ENCODE measurements around the gene SKAP1. TPM values are rescaled to one million over a fixed set of nuclear protein-coding genes. Genes with fewer than 3 reads are reported as not detected.
A peak's percentile ranks its signal among the peaks of the same experiment; 100 is the strongest.
"Not testable (repeated sequence)": the region's sequence is repeated elsewhere in the genome, so short reads cannot be mapped to it uniquely, and the experiment has no call there.

Gene SKAP1
- polyA plus RNA-seq, 3 donors: 9.0 to 9.9 (median 9.6) TPM

DNA sequence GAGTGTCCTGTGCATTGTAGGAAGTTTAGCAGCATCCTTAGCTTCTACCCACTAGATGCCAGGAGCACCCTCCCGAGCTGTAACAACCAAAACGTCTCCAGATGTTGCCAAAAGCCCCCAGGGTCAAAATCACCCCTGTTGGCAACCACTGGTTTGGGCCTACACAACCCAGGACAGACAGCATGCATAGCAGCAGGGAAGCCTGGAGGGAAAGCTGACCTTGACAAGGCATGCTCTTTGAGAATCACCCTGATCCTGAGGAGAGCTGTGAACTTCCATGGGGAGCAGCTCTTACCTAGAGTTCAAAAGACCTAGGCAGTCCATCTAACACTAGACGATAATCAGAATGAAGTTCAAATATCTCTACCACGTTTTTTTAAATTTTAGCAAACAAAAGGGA lies 9.2 kb downstream of the SKAP1 start:
- DNase-seq: no peak

DNA sequence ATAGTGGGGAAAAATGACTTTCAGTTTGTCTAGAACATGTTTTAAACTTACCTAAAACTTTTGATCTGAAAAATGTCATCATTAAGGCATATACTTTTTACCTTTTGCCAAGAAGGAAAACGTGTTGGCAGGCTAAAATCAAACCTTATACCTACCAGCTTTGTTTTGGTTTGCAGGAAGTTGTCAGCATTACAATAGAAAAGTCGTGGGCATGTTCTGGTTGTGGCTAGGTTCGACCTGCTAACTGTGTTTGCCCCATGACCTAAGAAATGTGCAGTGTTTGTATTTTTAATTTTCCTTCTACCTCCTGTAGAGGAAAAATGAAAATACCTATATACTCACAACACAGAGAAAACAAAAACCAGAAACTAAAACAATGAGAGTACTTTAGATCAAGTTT lies 13.0 kb downstream of the SKAP1 start:
- no peak for DNase-seq

DNA sequence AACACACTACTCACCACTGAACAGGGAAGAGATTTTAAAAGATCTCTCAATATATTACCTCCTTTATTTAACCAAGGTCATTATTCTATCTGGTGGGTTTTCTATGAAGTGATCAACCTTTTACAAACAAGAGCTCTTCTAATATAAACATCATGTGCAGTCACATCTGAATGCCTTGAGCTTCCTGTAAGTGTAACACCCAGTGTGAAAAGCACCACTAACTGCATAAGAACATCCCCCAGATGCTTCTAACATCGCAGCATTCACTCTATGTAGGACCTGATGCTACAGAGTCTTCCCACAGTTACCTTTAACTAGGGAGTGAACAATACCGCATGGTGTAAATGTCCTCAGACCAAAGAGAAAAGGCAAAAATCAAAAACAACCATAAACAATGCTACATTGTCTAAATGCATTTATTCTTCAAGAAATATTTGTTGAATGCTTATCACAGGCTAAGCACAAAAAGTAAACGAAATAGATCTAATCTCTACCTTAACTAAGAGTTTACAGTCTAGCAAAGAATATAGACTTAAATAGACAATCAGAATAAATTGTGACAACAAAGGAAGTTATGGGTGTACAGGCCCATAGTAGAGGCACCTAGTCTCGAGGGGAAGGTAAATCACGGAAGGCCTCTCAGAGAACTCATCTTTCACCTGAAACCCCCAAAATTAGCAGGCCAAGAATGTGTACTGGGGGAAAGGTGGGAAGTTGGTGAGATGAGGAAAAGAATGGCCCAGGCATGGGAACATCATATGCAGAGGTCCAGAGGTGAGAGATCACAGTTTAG lies 16.2 kb downstream of the SKAP1 start:
- DNase-seq: no peak

DNA sequence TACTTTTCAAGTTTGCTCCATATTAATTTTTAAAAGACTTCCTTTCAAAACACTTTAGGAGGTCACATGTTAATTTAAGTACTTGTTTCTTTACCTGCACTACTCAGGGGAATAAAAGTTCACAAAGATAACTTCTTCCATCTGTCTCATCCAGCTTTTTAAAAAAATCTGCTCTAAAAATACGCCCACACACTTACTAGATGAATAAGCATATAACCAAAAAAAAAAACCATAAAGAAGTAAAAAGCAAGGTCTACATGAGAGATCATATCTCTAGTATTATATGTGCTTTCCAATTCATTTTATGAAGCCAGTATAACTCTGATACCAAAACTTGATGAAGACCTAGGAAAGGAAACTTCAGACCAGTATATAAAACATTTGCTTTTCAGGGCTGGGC lies 17.2 kb downstream of the SKAP1 start:
- no peak for DNase-seq

DNA sequence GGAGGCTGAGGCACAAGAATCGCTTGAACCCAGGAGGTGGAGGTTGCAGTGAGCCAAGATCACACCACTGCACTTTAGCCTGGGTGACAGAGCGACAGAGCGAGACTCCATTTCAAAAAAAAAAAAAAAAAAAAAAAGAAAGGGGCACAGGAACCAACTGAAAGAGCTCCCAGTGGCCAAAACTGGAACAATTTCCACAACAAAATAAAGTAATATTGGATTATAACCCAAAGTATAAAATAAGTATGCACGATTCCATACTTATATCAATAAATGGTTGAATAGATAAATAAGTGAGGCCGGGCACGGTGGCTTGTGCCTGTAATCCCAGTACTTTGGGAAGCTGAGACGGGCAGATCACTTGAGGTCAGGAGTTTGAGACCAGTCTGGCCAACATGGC lies 19.2 kb downstream of the SKAP1 start:
- not testable (repeated sequence) for DNase-seq

DNA sequence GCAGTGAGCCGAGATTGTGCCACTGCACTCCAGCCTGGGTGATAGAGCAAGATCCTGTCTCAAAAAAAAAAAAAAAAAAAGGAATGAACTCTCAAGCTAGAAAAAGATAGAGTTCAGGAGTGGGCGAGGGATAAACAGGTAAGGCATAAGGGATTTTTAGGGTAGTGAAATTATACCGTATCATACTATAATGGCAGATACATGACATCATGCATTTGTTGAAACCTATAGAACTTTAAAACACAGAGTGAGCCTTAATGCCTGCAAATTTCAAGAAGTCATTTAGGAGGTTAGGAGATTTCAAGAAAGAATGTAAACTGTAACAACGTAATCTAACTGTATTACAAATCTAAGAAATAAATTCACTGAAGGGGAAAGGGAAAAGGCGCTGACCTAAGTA lies 20.4 kb downstream of the SKAP1 start:
- no peak for DNase-seq

DNA sequence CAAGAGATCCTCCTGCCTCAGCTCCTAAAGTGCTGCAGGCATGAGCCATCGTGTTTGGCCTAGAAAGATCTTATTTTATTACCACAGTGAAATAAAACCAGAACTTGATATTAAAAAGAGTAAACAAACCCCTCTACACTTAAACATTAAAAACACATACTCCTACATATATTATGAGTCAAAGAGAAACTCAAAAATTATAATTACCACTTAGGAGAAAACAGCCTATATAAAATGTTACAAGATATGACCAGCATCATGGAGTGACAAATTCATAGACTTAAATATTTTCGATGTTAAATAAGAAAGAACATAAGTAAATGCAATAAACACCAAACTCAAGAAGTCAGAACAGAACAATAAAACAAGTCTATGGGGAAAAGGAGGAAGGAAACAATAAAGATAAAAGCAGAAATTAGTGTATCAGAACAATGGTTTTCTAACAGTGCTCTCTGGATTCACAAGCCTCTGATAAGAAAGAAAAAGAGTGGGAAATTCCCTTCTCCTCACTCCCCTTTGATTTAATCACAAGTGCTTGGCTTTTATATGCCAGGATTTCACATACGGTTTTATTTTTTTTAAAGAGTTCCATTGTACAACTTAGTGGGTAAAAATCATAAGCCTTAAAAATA lies 23.0 kb downstream of the SKAP1 start:
- no peak for DNase-seq

DNA sequence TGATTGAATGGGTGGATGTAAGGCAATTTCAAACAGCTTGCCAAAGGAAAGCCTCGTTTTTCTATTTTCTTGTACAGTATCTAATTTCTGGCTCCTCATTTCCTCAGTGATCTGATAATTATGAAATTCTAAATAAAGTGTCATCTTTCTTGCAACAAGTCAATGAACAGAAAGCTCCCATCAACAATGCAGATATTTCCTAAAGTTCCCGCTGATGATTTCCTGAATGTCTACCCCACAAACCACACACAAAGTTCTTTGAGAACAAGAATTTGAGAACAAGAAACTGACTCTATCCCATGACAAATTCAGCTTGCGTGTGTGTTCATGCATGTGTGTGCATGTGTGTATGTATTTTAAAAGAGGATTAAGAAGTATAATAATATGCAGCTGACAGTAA lies 35.2 kb downstream of the SKAP1 start:
- no peak for DNase-seq

DNA sequence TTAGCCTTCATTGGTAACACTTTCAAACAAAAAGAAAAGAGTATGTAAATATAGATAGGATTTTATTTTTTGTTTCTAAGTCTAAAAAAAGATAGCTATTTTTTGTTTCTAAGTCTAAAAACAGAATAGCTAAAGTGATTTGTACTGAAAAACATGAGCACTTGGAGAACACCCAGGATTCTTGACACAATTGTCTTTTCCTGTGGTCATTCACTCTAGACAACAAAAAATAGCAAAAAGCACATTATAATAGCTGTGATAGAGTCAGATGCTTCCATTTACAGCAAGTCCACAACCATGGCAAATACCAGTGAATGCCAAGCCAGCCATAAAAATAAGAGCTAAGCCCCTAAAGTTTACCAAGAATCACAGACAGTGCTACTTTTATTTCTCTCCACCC lies 36.7 kb downstream of the SKAP1 start:
- no peak for DNase-seq

DNA sequence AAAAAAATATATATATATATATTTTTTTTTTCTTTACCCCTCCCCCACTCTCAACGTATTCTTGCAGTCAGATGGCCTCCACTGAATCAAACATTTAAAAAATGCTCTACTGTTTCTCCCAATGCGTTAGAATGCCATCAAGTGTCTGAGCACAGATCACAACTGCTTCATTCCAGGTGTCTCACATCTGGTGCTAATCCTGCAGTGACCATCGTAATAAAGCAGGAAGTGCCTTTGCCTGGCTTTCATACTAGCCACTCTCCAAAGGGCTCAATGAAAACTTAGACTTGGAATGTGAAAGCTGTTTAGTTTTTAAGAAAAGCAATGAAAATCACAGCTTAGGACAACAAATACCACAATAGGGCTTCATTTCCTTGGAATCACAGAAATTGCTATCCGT lies 37.2 kb downstream of the SKAP1 start:
- peak; percentile 15 for DNase-seq

DNA sequence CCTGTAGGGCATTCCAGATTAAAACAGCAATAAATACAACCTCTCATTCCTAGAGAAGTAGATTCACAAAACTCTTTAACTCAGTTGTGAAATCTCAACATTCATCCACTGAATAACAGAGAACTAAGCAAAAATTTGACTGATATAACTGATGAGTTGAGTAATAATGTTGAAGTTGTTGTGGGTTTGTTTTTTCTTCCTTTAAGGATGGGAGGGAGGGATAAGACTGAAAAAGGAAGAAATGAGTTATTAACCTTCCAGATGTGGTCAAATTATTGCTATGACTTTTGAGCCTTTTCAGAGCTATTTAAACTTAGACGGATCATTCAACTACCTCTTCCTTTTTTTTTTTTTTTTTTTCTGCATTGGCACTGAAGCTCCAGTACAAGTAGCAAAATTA lies 38.6 kb downstream of the SKAP1 start:
- DNase-seq: no peak

DNA sequence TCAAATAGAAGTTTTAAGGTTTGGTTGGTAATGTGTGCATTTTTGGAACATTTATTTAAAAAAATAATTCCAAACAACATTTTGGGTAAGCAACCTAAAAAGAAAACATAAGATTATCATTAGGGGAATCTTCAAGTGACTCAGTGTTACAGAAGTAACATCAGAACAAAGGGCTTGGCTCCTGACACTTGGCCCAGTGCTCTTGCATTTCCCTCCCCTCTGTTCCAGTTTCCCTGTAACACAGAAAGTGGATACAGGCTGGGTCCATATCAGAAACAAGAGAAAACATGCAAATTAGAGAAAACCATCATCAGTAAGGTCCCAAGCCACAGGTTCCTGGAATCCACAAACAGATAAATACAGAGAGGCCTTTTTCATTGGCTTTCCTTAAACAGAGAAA lies 40.1 kb downstream of the SKAP1 start:
- no peak for DNase-seq

DNA sequence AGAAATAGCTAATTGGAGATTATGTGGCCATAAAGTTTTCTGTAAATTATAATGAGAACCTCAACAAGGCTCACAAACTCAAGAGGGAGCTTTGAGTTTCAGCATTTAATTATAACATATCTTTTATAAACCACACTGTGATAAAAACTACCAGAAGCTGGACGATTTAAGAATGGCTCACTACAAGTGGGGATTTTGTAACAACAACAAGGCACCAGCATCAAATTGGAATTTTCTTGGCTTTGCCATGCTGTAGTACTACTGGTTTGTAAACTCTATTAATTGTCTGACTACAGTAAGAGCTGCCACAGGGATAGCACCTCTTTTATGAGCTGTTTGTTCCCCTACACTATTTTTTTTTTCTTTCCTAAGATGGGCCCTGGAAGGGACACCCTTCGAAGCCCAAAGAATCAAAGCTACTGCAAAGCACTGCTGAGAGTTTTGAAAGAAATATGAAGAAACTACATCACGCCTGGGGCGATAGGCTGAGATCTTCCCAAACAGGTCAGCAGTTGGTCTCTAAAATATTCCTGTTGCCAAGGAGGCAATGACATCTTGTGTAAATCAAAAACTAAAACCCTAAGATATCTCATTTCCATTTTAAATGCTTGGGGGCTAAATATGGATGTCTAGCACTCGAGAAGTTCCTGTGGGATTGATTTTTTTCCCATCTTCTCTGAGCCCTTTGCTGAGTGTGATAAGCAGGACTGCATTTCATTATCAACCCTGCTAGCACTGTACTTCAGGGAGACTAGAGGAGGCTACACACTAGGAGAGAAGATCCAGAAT lies 40.9 kb downstream of the SKAP1 start:
- DNase-seq: no peak

DNA sequence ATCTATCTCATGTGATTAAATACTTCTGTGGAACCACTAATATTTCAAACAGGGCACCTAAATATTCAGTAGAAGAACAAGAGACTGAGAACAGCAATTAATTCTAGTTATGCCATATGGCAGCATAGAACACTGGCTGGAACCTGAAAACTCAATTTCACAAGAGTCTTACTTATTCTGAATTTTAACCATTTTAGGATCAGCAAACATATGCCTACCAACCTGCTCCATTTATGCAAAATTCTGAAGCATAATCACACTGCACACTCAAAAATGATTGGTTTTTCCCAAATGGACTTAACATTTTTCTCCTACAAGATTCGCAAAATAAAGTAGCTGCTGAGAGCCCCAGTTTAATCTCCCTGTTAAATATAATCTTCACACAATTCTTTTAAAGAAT lies 43.2 kb downstream of the SKAP1 start:
- no peak for DNase-seq

DNA sequence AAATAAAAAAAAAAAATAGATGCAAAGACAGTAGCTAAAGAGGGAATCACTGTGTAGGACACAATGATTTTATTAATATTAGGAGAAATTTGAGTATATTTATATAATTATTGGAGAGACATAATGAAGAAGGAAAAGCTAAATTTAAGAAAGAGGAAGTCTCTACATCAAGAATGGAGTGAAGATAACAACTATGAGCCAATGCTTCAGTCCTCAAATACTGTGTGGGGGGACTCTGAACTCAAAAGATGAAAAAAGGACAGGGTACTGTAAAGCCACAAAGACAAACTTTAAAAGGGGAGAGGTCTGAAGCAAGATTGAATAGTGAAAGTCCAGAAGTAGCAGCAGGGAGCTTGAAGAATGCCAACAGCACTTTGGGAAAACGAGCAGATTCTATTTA lies 44.7 kb downstream of the SKAP1 start:
- no peak for DNase-seq

DNA sequence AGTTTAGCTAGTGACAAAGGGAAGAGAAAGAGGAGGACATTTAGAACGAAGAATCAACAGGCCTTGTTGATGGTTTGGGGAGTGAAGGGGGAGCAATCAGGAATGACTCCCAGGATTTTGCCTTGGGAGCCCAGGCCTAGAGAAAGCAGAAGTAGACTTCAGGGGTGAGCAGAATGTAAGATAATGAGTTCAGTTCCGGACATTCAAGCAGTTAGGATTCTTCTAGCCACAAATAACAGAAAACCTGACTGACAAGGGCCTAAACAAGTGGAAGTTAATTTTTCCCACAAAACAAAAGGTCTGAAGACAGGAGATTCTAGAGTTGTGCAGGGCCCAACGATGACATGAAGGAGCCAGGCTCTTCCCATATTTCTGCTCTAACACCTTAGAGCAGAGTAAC lies 45.9 kb downstream of the SKAP1 start:
- DNase-seq: no peak

DNA sequence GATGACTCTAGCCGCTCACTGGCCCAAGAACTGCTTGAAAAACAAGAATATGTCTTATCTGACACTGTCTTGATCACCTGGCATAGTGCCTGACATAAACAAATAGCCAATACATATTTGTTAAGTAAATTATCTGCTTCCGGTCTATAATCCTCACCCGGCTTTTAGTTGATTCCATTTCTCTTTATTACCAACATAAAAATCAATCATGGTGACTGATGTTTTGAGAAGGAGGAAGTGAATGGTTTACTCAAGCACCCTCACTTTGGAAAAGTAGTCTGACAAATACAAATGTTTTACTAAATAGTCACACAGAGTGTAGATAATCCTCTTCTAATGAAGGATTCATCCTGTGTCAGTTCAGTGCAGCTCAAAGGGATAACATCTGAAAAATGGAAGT lies 47.0 kb downstream of the SKAP1 start:
- DNase-seq: no peak

DNA sequence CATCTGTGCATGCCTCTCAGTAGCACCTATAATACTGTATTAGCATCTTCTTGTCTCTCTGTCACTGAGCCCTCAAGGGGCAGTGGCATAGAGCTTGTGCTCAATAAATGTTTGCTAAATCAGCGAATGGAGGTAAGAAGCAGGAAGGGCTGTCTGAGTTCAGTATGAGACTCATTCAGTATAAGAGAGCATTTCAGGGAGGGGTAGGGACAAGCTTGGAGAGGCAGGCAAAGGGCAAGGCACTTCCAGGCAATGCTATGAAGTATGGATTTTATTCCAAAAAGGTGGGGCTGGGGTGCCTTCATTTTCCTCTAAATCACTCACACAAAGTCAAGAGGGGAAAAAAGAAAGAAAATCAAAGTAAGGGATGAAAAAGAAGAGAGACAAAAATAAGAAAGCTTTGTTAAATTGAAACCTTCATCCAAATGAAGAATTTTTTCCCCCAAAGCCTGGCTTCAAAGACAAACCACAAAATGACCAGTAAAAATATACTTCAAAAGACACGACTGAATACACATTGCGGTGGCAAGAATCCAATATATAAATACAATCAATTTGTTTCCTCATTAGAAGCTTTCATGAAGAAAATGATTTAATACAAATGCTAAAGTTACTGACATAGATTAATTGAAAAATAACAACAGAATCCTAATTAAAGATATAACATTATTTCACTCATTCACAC lies 51.2 kb downstream of the SKAP1 start:
- DNase-seq: no peak

DNA sequence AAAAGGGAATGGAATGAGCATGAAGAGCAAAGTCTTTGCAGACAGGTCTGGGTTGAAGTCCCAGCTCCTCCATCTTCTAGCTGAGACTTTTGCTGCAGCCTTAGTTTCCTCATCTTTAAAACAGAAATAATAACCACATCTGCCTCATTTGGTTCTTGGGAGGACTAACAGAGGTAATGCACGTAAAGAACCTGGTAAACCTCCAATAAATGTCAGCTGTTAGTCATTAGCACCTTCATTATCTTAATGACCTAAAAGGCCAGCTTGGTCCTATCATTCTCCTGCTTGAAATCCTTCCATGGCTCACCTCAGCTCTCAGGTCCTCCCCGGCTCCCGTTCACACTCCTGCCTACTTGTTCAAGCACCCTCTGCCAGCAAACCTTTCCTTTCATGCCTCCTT lies 51.8 kb downstream of the SKAP1 start:
- no peak for DNase-seq

DNA sequence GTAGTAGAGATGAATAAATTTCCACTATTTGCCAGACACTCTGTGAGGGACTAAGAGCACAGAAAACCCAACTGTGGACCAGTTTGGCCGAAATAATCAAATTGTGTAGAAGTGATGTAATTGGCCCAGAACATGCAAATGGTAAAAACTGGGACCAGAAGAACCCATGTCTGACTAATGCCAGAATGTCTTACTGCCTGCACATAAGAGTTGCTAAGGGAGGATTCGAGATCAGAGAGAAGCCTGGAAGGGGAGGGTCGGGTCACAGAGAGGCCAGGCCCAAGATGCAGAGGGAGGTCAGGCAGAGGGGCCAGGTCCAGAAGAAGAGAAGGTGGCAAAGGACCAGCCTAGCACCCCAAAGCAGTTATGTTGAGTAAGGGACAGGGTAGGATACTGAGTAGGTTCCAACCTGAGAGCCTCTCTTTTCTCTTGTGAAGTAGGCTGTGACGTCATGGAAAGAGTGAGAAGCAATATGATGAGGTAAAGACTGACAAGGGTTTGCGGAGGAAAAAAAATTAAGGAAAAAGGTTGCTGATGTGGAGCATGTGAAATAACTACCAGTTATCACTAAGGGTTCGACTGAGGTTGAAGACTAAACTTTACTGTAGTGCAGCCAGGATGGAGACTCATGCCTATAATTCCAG lies 53.2 kb downstream of the SKAP1 start:
- no peak for DNase-seq

DNA sequence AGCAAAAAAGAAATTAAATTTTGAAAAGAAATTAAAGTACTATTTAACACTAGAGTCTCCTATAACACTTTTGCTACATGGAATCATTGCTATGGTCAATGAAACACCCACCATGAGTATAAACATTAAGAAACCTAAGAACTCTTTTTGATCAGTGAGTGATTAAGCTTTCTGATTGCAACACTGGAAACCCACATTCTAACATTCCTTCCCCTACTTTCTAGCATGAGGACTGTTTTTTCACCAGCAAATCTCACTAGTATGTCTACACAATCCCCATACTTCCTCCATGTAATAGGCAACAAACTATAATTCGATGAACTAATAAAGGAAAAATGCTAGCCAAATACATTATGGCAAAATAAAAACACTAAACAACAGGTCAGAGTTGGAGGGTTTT lies 54.7 kb downstream of the SKAP1 start:
- peak; percentile 17 for DNase-seq

DNA sequence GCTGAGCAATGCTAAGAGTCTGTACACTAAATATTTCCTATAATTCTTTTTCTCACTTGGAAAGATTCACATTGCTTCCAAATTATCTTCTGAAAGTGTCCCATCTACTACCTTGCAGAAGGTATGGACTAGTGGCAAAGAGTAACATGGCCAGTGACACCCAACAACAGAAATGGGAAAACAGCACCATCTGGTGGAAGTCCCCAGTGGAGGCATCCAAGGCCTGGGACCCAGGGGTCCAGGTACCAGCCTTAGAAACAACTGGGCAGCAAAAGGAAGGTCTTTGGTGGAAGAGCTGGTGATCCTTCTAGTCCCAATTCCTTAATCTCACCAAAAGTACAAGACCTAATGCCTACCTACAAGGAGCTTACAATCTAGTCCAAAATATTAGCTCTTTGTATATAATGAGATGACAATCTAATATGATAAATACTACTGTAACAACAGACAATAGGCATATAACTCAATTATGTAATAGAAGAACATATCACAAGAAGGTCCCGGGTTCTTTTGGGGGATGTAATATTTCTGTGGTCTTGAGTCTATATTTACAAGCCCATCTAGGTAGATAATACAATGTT lies 55.3 kb downstream of the SKAP1 start:
- no peak for DNase-seq

All from renal pelvis (tissue), 4 donors.